Measurements from ENCODE around the gene LUZP2. TPM values are rescaled to one million over a fixed set of nuclear protein-coding genes. Genes with fewer than 3 reads are reported as not detected.
"Not testable (repeated sequence)": the region's sequence is repeated elsewhere in the genome, so short reads cannot be mapped to it uniquely, and the experiment has no call there.

Gene LUZP2
- total and polyA plus RNA-seq, 9 of the 15 experiments (the other 6 are each of a cell fraction or from before 2014, with no cell fraction given), result not detected

DNA sequence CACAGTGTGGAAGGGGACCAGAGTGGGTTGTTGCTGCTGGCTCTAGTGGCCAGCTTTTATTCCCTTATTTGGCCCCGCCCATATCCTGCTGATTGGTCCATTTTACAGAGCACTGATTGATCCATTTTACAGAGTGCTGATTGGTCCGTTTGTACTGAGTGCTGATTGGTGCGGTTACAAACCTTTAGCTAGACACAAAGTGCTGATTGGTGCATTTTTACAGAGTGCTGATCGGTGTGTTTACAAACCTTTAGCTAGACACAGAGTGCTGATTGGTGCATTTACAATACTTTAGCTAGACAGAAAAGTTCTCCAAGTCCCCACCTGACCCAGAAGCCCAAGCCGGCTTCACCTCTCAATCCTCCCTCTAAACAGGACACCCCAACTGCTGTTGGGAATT lies 503.1 kb downstream of the LUZP2 start:
- H3K79me2 ChIP-seq (ENCODE audit: control insufficient read depth, insufficient read depth, low read length); H3K4me3 ChIP-seq; BruUV-seq (replicated peaks); H2AFZ ChIP-seq (ENCODE audit: low read depth, low read length); H3K27me3 ChIP-seq (ENCODE audit: control insufficient read depth in 2 of 2, insufficient read depth in 2 of 2, low read length in 2 of 2); H3K4me2 ChIP-seq (ENCODE audit: insufficient read depth, low read length); POLR2A ChIA-PET; H3K4me1 ChIP-seq (replicated peaks in 1 of 2; ENCODE audit: control insufficient read depth in 2 of 2, insufficient read depth in 2 of 2, low read length in 2 of 2); H3K9me1 ChIP-seq (ENCODE audit: control insufficient read depth, insufficient read depth, low read length); H3K9ac ChIP-seq (ENCODE audit: insufficient read depth in 1 of 2, low read depth in 2 of 2, low read length in 2 of 2); H4K20me1 ChIP-seq (replicated peaks; ENCODE audit: control insufficient read depth, insufficient read depth, low read length); intact Hi-C loops (cut with micrococcal nuclease); ATAC-seq; H3K27ac ChIP-seq (ENCODE audit: extremely low read depth, low read depth, low read length); DNase-seq (ENCODE audit: extremely low read depth in 1 of 4, low spot score in 3 of 4); CTCF ChIA-PET (ENCODE audit: low intra/inter-chr PET ratio); H3K36me3 ChIP-seq (ENCODE audit: control insufficient read depth, insufficient read depth, low read length); in situ Hi-C loops (cut with MboI); H3K9me3 ChIP-seq (replicated peaks; ENCODE audit: control insufficient read depth, insufficient read depth, low read depth, low read length); FAIRE-seq: not testable (repeated sequence)
- TF ChIP-seq ZNF316 (IDR thresholded peaks at IDR 0.05), result peak; percentile 23; the same call in 1 of the 2 replicates
- 0 out of 2 replicates have a peak, but pooled peaks have one; percentile 11 for TF ChIP-seq MAFF (IDR thresholded peaks at IDR 0.05; ENCODE audit: low read length)
- 3% methylated on average over 5 of the region's 5 CpGs for WGBS (ENCODE audit: insufficient coverage, low coverage, missing lambda C conversion rate)

DNA sequence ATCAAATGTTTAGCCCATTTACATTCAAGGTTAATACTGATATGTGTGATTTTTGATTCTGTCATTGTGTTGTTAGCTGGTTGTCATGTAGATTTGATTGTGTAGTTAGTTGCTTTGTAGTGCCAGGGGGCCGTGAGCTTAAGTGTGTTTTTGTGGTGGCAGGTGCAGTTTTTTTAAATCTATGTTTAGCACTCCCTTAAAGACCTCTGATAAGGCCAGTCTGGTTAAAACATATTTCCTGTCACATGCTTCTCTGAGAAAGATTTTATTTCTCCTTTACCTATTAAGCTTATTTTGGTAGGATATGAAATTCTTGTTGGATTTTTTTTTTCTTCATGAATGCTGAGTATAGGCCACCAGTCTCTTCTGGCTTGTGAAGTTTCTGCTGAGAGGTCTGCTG lies 540.6 kb downstream of the LUZP2 start:
- Histone ChIP-seq H3K9me3 (replicated peaks; ENCODE audit: control insufficient read depth, insufficient read depth, low read depth, low read length) (no peaks in the 10 kb centered on the region), H3K27ac (ENCODE audit: extremely low read depth, low read depth, low read length) (no peak overlapping the region), H3K9ac (ENCODE audit: insufficient read depth in 1 of 2, low read depth in 2 of 2, low read length in 2 of 2) (no peak overlapping the region), H3K9me1 (ENCODE audit: control insufficient read depth, insufficient read depth, low read length) (no peaks in the 10 kb centered on the region), H3K79me2 (ENCODE audit: control insufficient read depth, insufficient read depth, low read length) (no peaks in the 10 kb centered on the region), H2AFZ (ENCODE audit: low read depth, low read length) (no peak overlapping the region), H3K4me1 (replicated peaks in 1 of 2; ENCODE audit: control insufficient read depth in 2 of 2, insufficient read depth in 2 of 2, low read length in 2 of 2) (no peaks in the 10 kb centered on the region), H3K4me2 (ENCODE audit: insufficient read depth, low read length) (no peak overlapping the region), H3K4me3 (no peak overlapping the region), H4K20me1 (replicated peaks; ENCODE audit: control insufficient read depth, insufficient read depth, low read length) (no peaks in the 10 kb centered on the region), H3K36me3 (ENCODE audit: control insufficient read depth, insufficient read depth, low read length) (no peaks in the 10 kb centered on the region), H3K27me3 (ENCODE audit: control insufficient read depth in 2 of 2, insufficient read depth in 2 of 2, low read length in 2 of 2) (no peaks in the 10 kb centered on the region)
- intact Hi-C loops (cut with micrococcal nuclease) (no loop called here), in situ Hi-C loops (cut with MboI) (no loop called here)
- 9% methylated on average over 1 of the region's 1 CpG for WGBS (ENCODE audit: insufficient coverage, low coverage, missing lambda C conversion rate)
- BruUV-seq (replicated peaks), result no TSS peak
- no peak for TF ChIP-seq MAFK (IDR thresholded peaks at IDR 0.05; ENCODE audit: low read length)
- no peak for TF ChIP-seq YBX1 (IDR thresholded peaks at IDR 0.05)
- no peak for TF ChIP-seq ZNF778 (CRISPR knock-in tag; IDR thresholded peaks at IDR 0.05)
- TF ChIP-seq SMAD1 (IDR thresholded peaks at IDR 0.05; ENCODE audit: low read depth, low read length, partially characterized antibody), result no peak
- TF ChIP-seq, protein P1, sequence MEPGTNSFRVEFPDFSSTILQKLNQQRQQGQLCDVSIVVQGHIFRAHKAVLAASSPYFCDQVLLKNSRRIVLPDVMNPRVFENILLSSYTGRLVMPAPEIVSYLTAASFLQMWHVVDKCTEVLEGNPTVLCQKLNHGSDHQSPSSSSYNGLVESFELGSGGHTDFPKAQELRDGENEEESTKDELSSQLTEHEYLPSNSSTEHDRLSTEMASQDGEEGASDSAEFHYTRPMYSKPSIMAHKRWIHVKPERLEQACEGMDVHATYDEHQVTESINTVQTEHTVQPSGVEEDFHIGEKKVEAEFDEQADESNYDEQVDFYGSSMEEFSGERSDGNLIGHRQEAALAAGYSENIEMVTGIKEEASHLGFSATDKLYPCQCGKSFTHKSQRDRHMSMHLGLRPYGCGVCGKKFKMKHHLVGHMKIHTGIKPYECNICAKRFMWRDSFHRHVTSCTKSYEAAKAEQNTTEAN (CRISPR knock-in tag; IDR thresholded peaks at IDR 0.05), result no peak
- no peak for TF ChIP-seq ZNF586 (CRISPR knock-in tag; conservative IDR thresholded peaks at IDR 0.05)
- TF ChIP-seq, protein P2, sequence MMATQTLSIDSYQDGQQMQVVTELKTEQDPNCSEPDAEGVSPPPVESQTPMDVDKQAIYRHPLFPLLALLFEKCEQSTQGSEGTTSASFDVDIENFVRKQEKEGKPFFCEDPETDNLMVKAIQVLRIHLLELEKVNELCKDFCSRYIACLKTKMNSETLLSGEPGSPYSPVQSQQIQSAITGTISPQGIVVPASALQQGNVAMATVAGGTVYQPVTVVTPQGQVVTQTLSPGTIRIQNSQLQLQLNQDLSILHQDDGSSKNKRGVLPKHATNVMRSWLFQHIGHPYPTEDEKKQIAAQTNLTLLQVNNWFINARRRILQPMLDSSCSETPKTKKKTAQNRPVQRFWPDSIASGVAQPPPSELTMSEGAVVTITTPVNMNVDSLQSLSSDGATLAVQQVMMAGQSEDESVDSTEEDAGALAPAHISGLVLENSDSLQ (IDR thresholded peaks at IDR 0.05), result no peak
- TF ChIP-seq HNRNPL (IDR thresholded peaks at IDR 0.05; ENCODE audit: low read depth, low read length), result no peak
- TF ChIP-seq ZNF184 (CRISPR knock-in tag; IDR thresholded peaks at IDR 0.05), result no peak
- TF ChIP-seq, protein P3, sequence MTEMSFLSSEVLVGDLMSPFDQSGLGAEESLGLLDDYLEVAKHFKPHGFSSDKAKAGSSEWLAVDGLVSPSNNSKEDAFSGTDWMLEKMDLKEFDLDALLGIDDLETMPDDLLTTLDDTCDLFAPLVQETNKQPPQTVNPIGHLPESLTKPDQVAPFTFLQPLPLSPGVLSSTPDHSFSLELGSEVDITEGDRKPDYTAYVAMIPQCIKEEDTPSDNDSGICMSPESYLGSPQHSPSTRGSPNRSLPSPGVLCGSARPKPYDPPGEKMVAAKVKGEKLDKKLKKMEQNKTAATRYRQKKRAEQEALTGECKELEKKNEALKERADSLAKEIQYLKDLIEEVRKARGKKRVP (CRISPR knock-in tag; IDR thresholded peaks at IDR 0.05), result no peak
- CTCF ChIA-PET (ENCODE audit: low intra/inter-chr PET ratio), result no interaction called here
- FAIRE-seq (no peak), DNase-seq (ENCODE audit: extremely low read depth in 1 of 4, low spot score in 3 of 4) (no peak), ATAC-seq (no peak)
- POLR2A ChIA-PET, result no interaction called here
